CD4-positive, alpha-beta T cell treated with Interleukin-4 for 1 hour (primary cell): ENCODE measurements around the gene HIBADH.
"Not testable (repeated sequence)": the region's sequence is repeated elsewhere in the genome, so short reads cannot be mapped to it uniquely, and the experiment has no call there.

Experiments used
- DNase-seq, 2 donors: peaks; one replicate each; pipeline ENCODE4 v3.0.0-alpha.2; 2020 to 2022

Gene HIBADH

DNA sequence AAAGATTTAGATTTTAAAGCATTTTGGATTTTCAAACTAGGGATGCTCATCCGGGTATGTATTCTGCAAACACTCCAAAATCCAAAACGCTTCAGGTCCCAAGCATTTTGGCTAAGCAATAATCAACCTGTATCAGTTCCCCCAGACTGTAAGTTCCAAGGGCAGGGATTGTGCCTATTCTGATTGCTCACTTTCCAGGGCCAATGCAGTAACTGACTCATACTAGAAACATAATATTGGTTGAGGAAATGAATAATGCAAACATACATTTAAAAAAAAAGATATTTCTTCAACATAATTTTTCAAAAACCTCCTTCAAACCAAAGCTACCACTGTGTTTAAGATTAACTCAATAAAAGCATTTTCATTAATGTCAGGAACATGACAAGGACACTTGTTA lies 69.5 kb downstream of the HIBADH start:
- no peak for DNase-seq

DNA sequence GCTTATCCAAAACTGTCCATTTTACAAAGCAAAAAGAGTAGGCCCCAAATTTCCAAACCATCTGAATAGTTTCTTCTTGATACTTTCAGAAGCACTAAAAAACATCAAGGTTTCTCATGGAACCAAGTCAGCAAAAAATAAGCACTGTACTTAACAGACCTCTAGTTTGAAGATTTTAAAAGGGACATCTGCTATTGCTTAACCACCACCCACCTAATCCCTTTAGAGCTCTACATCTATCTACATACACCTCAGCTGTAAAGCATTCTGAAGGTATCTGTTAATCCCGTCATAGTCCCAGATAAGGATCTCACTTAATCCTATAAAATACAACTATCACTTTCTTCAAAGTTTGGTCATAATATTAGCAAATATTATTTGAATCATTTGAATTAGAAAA lies 72.3 kb downstream of the HIBADH start:
- DNase-seq = no peak

DNA sequence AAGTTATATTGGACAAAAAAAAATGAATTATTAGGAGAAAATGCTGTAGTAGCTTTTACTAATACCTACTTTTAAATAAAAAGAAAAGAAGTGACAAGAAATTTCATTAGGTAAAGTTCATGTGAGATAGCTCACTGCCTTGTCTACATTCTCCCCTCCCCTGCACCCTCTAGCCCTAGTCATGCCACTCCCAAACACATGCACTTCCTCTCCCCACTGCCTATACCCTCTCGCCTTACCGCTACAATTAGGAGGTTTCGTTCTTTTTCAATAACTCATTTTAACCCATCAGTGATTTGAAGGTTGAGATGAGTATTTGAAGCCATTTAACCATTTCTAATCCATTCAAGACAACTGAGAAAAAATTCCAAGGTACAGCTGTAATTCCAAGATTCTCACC lies 75.3 kb downstream of the HIBADH start:
- DNase-seq = no peak

DNA sequence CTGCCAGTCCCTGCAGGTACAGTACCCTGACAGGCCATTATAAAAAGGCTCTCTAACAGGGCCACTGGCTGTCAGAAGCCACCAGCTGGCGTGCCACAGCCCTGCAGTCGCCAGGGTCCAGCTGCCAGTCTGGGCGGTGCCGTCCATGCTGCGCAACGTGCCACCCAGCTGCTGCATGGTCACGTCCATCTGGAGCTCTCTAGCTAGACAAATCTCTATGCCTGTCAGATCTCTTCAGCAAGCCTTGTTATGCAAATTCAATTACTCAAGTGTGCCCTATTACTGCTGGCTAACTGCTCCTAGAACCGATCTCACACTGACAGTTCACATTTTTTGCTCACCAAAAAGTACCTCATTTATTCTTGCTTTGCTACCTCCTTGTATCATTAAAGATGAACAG lies 75.9 kb downstream of the HIBADH start:
- no peak for DNase-seq

GRCh38 chr7:27585781-27586447 lies 76.8 kb downstream of the HIBADH start:
- no peak for DNase-seq

DNA sequence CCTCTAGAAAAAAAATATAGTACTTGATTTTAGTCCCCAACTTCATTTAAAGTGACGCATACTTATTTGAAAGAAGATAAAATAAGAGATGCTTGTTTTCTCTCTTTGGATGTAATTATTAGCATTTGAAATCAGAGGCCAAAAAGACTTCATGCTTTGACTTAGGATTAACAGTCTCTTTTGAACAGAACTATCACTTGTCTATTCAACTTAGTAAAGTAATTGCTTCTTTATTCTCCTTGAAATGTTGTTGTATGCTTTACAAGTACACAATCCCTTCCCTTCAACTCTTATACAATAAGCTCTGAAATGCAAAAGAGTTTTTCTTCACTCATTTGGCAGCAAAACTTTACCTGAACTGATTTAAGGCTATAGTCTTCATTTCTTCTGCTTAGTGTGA lies 80.8 kb downstream of the HIBADH start:
- no peak for DNase-seq

DNA sequence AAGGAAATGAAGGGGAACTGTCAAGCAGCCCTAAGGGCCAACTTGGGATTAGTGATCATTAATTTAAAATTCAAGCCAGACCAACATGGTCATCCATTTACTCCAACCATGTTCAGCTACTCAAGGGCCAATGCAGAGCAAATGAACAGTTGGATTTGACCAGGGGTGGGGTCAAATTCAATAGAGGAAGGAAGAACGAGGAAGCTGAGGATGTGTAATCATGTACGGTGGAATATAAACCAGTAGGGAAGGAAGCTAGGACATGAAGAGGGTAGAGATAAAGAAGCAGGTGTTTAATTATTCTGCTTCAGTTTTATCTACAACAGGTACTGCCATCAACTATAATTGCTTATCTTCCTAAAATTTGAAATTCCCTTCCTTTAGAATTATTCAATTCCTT lies 81.6 kb downstream of the HIBADH start:
- DNase-seq = no peak

- DNase-seq = no peak
These were observed 83.1 kb downstream of the HIBADH start for GRCh38 chr7:27579565-27579964.

DNA sequence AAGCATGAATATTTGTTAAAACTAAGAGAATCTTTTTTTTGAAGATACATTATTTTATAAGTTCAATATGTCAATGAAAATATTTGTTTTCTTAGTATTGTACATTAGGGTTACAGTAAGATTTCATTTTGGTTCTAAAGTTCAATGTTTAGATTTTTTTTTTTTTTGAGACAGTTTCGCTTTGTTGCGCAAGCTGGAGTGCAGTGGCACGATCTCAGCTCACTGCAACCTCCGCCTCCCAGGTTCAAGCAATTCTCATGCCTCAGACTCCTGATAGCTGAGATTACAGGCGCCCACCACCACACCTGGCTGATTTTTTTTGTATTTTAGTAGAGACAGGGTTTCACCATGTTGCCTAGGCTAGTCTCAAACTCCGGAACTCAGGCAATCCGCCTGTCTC lies 84.5 kb downstream of the HIBADH start:
- not testable (repeated sequence) for DNase-seq

- DNase-seq = peak in 1 of 2 donors; percentile 41
These were observed 86.2 kb downstream of the HIBADH start for GRCh38 chr7:27576360-27576944.

GRCh38 chr7:27575613-27576012 lies 87.1 kb downstream of the HIBADH start:
- no peak for DNase-seq

- DNase-seq = no peak
These were observed 93.6 kb downstream of the HIBADH start for GRCh38 chr7:27569106-27569505.

DNA sequence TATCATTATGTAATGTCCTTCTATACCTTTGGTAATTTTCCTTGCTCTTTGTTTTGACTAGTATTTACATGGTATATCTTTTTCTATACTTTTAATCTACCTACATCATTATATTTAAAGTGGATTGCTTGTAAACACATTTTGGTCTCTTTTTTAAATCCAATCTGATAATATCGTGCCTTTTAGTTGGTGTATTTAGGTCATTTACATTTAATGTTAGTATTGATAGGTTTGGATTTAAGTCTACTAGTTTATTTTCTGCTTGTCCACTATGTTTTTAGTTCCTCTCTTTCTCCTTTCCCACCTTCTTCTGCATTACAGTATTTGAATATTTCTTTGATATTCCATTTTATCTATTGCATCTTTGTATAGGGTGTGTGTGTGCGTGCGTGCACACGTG lies 95.4 kb downstream of the HIBADH start:
- DNase-seq = no peak

- no peak for DNase-seq
These were observed 97.7 kb downstream of the HIBADH start for GRCh38 chr7:27564881-27565482.

- DNase-seq = no peak
These were observed 101.9 kb downstream of the HIBADH start for GRCh38 chr7:27560706-27561235.

- DNase-seq = no peak
These were observed 107.0 kb downstream of the HIBADH start for GRCh38 chr7:27555670-27556069.

DNA sequence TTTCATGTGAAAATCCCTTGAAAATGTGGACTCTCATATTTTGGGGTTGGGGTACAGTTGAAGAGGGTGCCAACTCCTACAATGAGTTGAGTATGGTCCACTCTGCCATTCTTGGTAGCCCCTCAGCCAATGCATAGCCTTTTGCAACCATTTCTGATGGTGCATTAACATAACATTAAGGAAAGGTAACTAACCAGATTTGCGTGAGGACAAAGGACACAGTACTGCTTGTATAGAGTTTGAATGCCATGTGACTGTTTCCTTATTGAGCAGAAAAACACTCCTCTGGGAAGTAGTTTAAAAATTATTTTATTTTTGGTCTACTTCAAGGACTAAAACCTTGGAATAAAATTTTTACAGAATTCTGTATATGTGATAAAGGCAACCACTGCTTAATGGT lies 107.9 kb downstream of the HIBADH start:
- DNase-seq = no peak

DNA sequence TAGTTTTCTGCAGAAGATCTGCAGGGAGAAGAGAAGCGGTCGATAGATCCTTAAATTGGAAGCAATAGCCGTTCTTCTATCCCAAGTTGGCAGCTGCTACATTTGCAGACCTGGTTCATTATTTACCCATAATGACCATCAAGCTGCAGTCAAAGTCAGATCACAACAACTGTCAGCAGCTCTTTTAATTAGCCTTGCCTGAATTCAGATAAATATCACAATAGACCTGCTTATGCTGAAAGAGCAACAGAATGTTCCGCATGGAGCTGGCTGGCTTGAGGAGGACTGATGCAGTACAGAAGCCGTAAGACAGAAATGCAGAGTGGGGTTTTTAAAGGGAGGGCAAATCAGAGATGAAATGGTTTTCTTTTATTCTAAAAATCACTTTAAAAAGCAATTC lies 109.4 kb downstream of the HIBADH start:
- no peak for DNase-seq

DNA sequence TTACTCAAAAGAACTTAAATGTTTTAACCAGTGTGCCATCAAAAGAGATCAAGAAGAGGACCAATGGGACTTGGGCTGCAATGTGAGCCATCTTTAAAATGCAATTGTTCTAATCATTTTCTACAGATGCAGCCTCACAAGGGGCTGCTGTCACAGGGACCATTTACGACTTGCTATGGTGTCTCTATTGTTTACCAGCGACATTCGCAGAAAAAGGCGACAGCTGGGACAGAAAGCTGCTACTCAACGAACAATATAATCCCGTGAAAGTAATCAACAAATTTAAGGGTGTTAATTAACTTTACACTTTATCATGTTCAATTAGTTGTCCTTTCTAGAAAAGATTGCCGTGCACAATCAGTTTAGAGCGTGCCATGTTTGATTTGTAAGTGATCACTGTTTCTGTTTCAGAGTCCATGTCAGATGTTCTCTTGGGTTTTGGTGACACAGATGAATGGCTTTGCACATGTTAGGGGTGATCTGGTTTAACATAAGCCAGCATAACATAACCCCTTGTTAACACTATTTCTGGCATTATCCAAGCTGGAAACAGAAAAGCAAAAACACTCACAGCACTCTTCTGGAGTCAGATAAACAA lies 110.8 kb downstream of the HIBADH start:
- no peak for DNase-seq

DNA sequence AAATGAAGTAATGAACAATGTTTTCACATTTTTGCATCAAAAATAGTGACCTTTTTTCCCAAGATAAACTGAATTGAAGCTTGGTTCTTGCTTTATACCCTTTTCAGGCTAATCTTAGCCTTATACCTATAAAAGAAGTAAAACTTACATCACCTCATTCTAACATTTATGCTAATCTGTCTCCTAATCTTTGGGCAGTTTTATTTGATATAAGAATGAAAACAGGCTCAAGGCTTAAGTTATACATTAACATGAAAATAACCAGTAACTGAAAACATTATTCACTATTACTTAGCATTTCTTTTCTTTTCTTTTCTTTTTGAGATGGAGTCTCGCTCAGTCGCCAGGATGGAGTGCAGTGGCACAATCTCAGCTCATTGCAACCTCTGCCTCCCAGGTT lies 113.1 kb downstream of the HIBADH start:
- no peak for DNase-seq

GRCh38 chr7:27548304-27548703 lies 114.4 kb downstream of the HIBADH start:
- DNase-seq = no peak

DNA sequence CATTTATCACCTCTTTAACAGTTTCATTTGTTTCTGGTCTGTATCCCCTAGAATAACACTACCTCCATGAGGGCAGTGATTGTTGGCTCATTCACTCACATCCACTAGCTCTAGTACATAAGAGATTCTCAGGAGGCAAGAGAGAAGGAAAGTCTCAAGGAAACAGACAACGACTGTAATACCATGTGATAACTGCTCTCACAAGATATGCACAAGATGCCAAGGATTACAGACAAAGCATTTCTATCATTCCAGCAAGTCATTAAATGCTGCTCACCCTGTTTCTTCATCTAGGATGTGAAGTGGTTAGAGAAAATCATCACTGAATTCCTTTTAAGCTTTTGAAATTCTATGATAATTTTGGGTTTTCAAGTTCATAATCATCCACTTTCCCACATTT lies 115.3 kb downstream of the HIBADH start:
- no peak for DNase-seq

DNA sequence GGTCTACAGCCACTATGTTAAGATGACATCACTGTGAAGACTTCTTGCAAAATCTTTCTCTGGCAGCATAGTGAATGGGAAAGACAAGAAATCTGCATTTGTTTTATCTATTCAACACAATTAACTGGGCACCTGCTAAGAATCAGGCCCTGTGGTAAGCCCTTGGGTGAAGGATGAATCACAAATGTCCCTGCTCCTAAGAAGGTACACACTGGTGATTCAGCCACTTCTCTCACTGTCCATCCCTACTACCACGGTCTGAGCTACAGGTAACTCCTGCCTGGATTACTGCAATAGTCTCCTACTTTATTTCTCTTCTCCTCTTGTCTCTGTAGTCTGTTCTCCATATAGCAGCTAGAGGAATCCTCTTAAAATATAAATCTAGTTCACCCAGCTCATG lies 116.1 kb downstream of the HIBADH start:
- no peak for DNase-seq

- DNase-seq = no peak
These were observed 126.9 kb downstream of the HIBADH start for GRCh38 chr7:27535795-27536194.
